Fibroblast of lung (primary cell): Measurements from ENCODE around the gene ZNF804B. TPM values are rescaled to one million over a fixed set of nuclear protein-coding genes. Genes with fewer than 3 reads are reported as not detected.
A peak's percentile ranks its signal among the peaks of the same experiment; 100 is the strongest.

Experiments used
- DNase-seq, 2 donors: peaks; one replicate each; pipeline versions ENCODE4 v3.0.0 to v3.0.0-alpha.2; 2010; ENCODE audit warnings: low read depth in 2 of 2
- H2AFZ ChIP-seq: 2 replicates; pipeline ENCODE4 v1.5.1; 2012; ENCODE audit warnings: low read length, control low read depth, inconsistent platforms
- H3K27ac ChIP-seq: 2 replicates; pipeline ENCODE4 v1.5.1; 2011; ENCODE audit warnings: low read length, control low read depth; ENCODE audit not compliant: insufficient read depth
- H3K27me3 ChIP-seq: 2 replicates; pipeline ENCODE4 v1.5.1; 2011; ENCODE audit warnings: mild to moderate bottlenecking, low read length; ENCODE audit not compliant: control insufficient read depth, insufficient read depth
- H3K36me3 ChIP-seq: 2 replicates; pipeline ENCODE4 v1.5.1; 2011; ENCODE audit warnings: low read length; ENCODE audit not compliant: control insufficient read depth, insufficient read depth
- H3K4me1 ChIP-seq: 2 replicates; pipeline ENCODE4 v1.5.1; 2011; ENCODE audit warnings: low read length; ENCODE audit not compliant: control insufficient read depth, insufficient read depth; ENCODE audit errors: extremely low read depth
- H3K4me2 ChIP-seq: 2 replicates; pipeline ENCODE4 v1.5.1; 2011; ENCODE audit warnings: low read length, control low read depth; ENCODE audit not compliant: insufficient read depth; ENCODE audit errors: extremely low read depth
- H3K4me3 ChIP-seq, 4 experiments: fragments of 200-600 bp in 1 of 4; sonication (generic) in 1 of 4; replicated peaks in 1 of 4; 2 replicates each; pipeline ENCODE4 v1.5.1; 2011 to 2016; ENCODE audit warnings: low read length in 4 of 4, low read depth in 3 of 4, mild to moderate bottlenecking in 3 of 4, control low read depth in 2 of 4, inconsistent platforms in 1 of 4, mixed read lengths in 1 of 4; ENCODE audit not compliant: insufficient read depth in 1 of 4; ENCODE audit errors: control extremely low read depth in 1 of 4
- H3K79me2 ChIP-seq: 2 replicates; pipeline ENCODE4 v1.5.1; 2012; ENCODE audit warnings: mild to moderate bottlenecking, low read length, inconsistent platforms; ENCODE audit not compliant: control insufficient read depth, insufficient read depth
- H3K9ac ChIP-seq: 2 replicates; pipeline ENCODE4 v1.5.1; 2011; ENCODE audit warnings: mild to moderate bottlenecking, low read length, control low read depth; ENCODE audit not compliant: insufficient read depth
- H3K9me3 ChIP-seq: 2 replicates; pipeline ENCODE4 v1.5.1; 2012; ENCODE audit warnings: low read depth, low read length; ENCODE audit not compliant: control insufficient read depth, insufficient read depth
- H4K20me1 ChIP-seq: 2 replicates; pipeline ENCODE4 v1.5.1; 2011; ENCODE audit warnings: low read length; ENCODE audit not compliant: control insufficient read depth, insufficient read depth; ENCODE audit errors: extremely low read depth
- EZH2 ChIP-seq: IDR thresholded peaks from 2 replicates; pipeline ENCODE4 v1.5.1; 2012; ENCODE audit warnings: low read length, control low read depth, mild to moderate bottlenecking; ENCODE audit errors: missing control alignments
- polyA plus RNA-seq, 2 donors: library from polyadenylated mRNA; depleted of rRNA in 1 of 2; stranded (reverse) in 1 of 2; unstranded in 1 of 2; fragments of >200 nt; gene quantifications; 2 replicates each; pipeline ENCODE4 v1.2.1, GENCODE V29; 2011 to 2012; ENCODE audit warnings: missing spikeins in 1 of 2
- total RNA-seq: library from RNA; depleted of rRNA; stranded (reverse); fragments of >200 nt; gene quantifications from 2 replicates; pipeline ENCODE4 v1.2.1, GENCODE V29; 2014
- TF ChIP-seq, protein P1 (sequence below), 2 donors: IDR thresholded peaks in 1 of 2; conservative IDR thresholded peaks in 1 of 2; 1 replicate in 1 of 2; 2 replicates in 1 of 2; pipeline ENCODE4 v1.5.1; 2011 to 2012; ENCODE audit warnings: low read length in 2 of 2, control low read depth in 1 of 2, inconsistent platforms in 1 of 2, low read depth in 1 of 2, mild to moderate bottlenecking in 1 of 2

Gene ZNF804B
- total and polyA plus RNA-seq, 2 donors (not counting 1 experiment from before 2014, with no cell fraction given): not detected

DNA sequence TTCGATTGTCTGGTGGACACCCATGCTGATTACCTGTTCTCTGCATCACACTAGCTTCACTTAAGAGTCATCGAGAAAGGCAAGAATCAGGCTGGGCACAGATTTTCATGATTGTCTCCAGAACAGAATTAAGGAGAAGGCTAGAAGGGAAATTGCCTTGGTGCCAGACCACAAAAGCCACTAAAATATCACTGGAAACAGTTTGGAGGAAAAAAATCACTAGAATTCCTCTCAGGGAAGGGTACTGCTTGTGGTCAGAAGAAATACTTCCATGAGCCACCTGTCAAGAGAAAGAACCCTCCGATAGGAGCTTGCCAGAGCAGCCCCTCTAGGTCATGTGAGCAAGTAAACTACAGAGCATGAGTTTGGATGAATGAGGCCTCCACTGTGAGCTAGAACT lies 305.3 kb downstream of the ZNF804B start:
- H3K9me3 ChIP-seq: no peaks in the 10 kb centered on the region
- H4K20me1 ChIP-seq: no peaks in the 10 kb centered on the region
- TF ChIP-seq EZH2: no peak
- TF ChIP-seq, protein P1, sequence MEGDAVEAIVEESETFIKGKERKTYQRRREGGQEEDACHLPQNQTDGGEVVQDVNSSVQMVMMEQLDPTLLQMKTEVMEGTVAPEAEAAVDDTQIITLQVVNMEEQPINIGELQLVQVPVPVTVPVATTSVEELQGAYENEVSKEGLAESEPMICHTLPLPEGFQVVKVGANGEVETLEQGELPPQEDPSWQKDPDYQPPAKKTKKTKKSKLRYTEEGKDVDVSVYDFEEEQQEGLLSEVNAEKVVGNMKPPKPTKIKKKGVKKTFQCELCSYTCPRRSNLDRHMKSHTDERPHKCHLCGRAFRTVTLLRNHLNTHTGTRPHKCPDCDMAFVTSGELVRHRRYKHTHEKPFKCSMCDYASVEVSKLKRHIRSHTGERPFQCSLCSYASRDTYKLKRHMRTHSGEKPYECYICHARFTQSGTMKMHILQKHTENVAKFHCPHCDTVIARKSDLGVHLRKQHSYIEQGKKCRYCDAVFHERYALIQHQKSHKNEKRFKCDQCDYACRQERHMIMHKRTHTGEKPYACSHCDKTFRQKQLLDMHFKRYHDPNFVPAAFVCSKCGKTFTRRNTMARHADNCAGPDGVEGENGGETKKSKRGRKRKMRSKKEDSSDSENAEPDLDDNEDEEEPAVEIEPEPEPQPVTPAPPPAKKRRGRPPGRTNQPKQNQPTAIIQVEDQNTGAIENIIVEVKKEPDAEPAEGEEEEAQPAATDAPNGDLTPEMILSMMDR (conservative IDR thresholded peaks at IDR 0.05 in 1 of 2, IDR thresholded peaks at IDR 0.05 in 1 of 2; ENCODE audit: low read depth in 1 of 2, low read length in 2 of 2): no peak
- no peak overlapping the region for H3K9ac ChIP-seq
- H3K4me3 ChIP-seq: no peak overlapping the region
- no peak overlapping the region for H3K27ac ChIP-seq
- H3K79me2 ChIP-seq: no peaks in the 10 kb centered on the region
- H3K4me1 ChIP-seq: no peaks in the 10 kb centered on the region
- no peak overlapping the region for H3K4me2 ChIP-seq
- no peaks in the 10 kb centered on the region for H3K36me3 ChIP-seq
- H2AFZ ChIP-seq: no peak overlapping the region
- no peaks in the 10 kb centered on the region for H3K27me3 ChIP-seq
- peak in 1 of 2 donors; percentile 7 for DNase-seq

DNA sequence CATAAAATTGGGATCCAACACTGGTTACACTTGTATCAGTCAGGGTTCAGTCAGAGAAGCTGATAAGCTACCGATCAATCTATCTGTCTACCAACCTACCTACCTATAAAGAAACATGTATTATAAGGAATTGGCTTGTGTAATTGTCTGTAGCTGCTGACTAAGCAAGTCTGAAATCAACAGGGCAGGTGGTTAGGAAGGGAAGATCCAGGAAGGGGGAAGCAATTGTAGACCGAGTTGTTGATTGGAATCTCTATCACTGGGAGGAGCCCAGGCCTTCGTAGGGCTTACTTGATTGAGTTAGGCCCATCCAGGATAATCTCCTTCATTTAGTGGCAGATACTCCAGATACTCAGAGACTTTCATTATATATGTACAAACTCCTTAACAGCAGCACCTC lies 307.5 kb downstream of the ZNF804B start:
- DNase-seq: no peak
- Histone ChIP-seq H3K27me3 (no peaks in the 10 kb centered on the region), H3K4me2 (no peak overlapping the region), H3K27ac (no peak overlapping the region), H3K9ac (no peak overlapping the region), H3K79me2 (no peaks in the 10 kb centered on the region), H3K9me3 (no peaks in the 10 kb centered on the region), H2AFZ (no peak overlapping the region), H4K20me1 (no peaks in the 10 kb centered on the region), H3K4me3 (no peak overlapping the region), H3K36me3 (no peaks in the 10 kb centered on the region), H3K4me1 (no peaks in the 10 kb centered on the region)
- TF ChIP-seq, protein P1 (conservative IDR thresholded peaks at IDR 0.05 in 1 of 2, IDR thresholded peaks at IDR 0.05 in 1 of 2; ENCODE audit: low read depth in 1 of 2, low read length in 2 of 2): no peak
- TF ChIP-seq EZH2: no peak

DNA sequence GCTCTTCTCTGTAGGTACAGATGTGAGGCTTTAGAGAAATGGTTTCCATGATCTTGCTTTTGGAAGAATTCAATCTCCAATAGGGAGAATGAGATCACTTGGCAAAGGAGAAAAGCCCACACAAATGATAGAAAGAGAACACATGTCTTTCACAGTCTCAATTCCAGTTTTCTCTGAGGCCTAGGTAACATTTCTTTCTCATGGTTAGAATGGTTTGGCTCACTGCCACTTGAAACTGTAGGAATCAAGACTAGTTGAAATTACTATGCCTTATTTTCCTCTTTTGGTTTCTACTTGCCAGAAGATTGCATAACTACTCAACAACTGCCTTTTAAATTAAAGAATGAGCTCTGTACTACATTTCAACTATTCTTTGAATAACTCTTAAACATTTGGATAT lies 312.6 kb downstream of the ZNF804B start:
- Histone ChIP-seq H3K27me3 (no peaks in the 10 kb centered on the region), H4K20me1 (no peaks in the 10 kb centered on the region), H3K79me2 (no peaks in the 10 kb centered on the region), H3K36me3 (no peaks in the 10 kb centered on the region), H3K9me3 (no peaks in the 10 kb centered on the region), H3K4me3 (no peak overlapping the region), H3K9ac (no peak overlapping the region), H3K27ac (no peak overlapping the region), H2AFZ (no peak overlapping the region), H3K4me1 (no peaks in the 10 kb centered on the region), H3K4me2 (no peak overlapping the region)
- peak in 1 of 2 donors; percentile 3 for DNase-seq
- TF ChIP-seq, protein P1 (conservative IDR thresholded peaks at IDR 0.05 in 1 of 2, IDR thresholded peaks at IDR 0.05 in 1 of 2; ENCODE audit: low read depth in 1 of 2, low read length in 2 of 2): no peak
- no peak for TF ChIP-seq EZH2
